CD4-positive, alpha-beta T cell treated with Interleukin-12 subunit alpha and Interleukin-12 subunit beta, for 1 hour (primary cell): ENCODE results near the gene CARD14.
A peak's percentile ranks its signal among the peaks of the same experiment; 100 is the strongest.

Source experiments
- DNase-seq: peaks from one replicate; pipeline ENCODE4 v3.0.0-alpha.2; 2020

The CARD14 gene

GRCh38 chr17:80169784-80170500 lies at the start of gene CARD14:
Gene CARD14 (plus strand): TSS chr17:80170030. CDS start chr17:80181439, 11,409 bp downstream.
- no peak for DNase-seq

GRCh38 chr17:80122026-80122575 lies 47.7 kb upstream of the CARD14 start:
- no peak for DNase-seq

DNA sequence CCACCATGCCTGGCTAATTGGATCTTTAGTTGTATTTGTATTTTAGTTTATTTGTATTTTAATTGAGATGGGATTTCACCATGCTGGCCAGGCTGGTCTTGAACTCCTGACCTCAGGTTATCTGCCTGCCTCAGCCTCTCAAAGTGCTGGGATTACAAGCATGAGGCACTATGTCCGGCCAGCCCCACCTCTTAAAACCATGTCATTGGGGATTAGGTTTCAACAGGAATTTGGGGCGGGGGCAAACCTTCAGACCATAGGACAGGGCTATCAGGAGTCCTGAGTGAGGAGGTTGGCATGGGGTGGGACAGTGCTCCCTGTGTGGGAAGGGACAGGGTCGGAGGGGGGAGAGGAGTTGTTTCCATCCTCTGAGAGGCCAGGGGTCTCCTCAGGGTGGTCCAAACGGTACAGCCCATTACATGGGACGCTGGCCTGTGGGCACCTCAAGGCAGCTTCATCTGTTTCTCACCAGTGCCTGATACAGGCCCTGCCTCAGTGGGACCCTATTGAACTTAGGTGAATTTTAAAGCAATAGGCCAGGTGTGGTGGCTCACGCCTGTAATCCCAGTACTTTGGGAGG lies 46.8 kb upstream of the CARD14 start:
- DNase-seq = no peak

GRCh38 chr17:80123791-80124190 lies 46.0 kb upstream of the CARD14 start:
- DNase-seq = no peak

GRCh38 chr17:80124351-80124981 lies 45.4 kb upstream of the CARD14 start:
- DNase-seq = no peak

DNA sequence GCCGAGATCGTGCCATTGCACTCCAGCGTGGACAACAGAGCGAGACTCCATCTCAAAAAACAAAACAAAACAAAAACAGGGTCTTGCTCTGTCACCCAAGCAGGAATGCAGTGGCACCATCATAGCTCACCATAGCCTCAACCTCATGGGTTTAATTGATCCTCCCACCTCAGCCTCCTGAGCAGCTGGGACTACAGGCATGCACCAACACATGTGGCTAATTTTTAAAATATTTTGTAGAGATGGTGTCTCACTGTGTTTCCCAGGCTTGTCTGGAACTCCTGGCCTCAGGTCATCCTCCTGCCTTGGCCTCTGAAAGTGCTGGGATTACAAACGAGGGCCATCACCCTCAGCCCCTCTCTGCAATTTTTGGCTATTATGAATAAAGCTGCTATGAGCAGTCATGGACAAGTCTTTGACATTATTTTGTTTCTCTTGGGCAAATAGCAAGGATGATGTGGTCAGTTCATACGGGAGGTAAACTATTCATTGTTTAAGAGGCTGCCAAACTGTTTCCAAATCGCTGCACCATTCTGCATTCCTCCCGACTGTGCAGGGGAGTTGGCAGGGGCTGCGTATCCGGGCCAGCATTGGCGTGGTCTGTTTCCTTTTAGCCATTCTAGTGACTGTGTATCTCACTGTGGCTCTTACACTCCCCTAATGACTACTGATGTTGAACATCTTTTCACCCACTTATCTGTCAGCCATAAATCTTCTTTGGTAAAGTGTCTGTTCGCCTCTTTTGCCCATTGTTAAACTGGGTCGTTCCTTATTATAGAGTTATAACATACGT lies 44.0 kb upstream of the CARD14 start:
- no peak for DNase-seq

GRCh38 chr17:80126449-80126715 lies 43.4 kb upstream of the CARD14 start:
- no peak for DNase-seq

DNA sequence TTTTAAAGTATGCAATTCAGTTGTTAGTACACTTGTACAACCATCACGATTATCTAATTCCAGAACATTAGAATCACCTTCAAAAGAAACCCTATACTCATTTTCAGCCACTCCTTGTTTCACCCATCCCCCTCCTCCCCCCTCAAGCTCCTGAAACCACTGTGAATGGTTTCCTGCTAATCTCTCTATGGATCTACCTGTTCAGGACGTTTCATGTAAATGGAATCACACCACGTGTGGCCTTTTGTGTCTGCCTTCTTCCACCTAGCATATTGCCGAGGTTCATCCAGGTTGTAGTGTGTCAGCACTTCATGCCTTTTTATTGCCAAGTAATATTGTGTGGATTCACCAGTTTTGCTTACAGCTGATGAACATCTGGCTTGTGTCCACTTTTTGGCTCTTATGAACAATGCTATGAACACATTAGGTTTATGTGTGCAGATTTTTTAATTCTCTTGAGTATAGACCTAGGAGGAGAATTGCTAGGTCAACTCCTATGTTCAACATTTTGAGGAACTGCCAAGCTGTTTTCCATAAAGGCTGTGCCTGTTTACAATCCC lies 40.7 kb upstream of the CARD14 start:
- DNase-seq = no peak

GRCh38 chr17:80130992-80131391 lies 38.8 kb upstream of the CARD14 start:
- DNase-seq = no peak

DNA sequence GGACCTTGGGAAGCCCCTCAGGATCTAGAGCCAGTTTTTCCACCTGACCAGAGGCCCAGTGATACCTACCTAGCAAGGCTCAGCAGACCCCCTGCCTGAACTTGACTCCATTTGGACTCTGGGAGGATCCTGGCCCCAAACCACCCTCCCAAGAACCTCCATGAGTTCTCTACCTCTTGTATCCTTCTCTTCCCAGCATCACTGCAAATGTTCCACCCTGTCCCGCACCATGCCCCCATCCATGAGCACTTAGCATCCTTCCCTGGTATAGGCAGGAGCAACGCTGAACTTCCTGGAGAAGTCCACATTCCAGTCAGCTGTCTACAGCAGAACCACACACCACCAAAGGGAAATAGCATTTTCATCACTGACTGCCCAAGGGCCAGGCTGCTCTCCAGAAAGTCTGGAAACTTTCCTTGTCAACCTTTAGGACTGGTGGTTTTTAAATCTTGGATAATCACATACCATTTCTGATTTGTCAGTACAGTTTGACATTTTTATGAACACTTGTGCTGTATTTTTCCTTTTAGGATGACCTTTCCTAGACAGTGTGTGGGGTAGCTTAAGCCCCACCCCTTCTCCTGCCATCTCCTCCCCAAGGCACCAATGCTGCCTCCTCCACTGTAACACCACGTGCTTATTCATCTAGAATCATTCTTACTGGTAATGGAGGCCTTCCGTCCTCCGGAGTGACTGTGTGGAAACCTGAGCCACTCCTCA lies 36.8 kb upstream of the CARD14 start:
- DNase-seq = no peak

DNA sequence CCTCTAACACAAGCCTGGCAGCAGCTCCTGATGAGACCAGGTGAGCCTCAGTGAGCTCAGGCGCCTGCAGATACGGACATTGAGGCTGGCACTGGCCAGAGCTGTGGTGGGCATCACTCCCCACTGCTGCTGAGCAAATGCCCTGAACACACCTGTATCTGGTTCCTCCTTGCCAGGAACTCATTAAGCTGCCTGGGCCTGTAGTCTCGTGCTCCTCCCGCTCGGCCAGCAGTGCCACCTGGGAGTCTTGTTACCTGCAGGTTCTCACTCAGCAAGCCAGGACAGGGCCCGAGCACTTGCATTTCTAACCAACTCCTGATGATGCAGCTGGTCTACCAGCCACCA lies 36.2 kb upstream of the CARD14 start:
- no peak for DNase-seq

GRCh38 chr17:80137131-80137530 lies 32.7 kb upstream of the CARD14 start:
- DNase-seq = no peak

GRCh38 chr17:80138856-80139426 lies 30.9 kb upstream of the CARD14 start:
- DNase-seq = no peak

DNA sequence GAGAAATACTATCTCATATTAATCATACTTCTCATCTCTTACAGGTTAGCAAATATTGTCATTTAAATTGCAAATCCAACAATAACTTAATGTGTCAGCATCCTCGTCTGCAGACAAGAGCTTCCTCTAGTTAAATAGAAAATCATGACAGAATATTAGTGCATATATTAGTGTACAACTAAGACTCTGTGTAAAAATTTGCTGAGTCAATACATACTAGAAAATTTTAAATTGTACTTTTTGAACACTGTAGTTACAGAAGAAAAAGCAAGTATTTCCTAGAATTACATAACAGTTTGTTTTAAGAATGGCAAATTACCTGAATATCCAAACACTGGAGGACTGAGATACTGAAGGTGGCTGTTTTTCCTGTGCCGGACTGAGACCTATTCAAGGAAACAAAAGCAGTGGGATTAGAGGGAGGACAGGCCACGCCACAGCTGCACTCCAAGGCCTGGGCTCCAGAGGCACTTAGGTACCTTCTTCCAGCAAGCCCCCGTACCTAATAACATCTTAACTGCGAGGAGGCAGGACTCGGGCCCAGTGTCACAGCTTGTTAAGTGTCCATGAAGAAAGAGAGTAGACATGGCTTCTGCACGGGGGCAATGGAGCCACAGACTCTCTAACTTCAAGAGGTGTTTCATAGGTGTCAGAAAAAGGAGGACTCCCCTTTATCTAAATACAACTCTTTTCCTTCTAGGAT lies 28.2 kb upstream of the CARD14 start:
- no peak for DNase-seq

- no peak for DNase-seq
These were observed 26.9 kb upstream of the CARD14 start for GRCh38 chr17:80142929-80143328.

GRCh38 chr17:80145076-80146075 lies 24.5 kb upstream of the CARD14 start:
- no peak for DNase-seq

DNA sequence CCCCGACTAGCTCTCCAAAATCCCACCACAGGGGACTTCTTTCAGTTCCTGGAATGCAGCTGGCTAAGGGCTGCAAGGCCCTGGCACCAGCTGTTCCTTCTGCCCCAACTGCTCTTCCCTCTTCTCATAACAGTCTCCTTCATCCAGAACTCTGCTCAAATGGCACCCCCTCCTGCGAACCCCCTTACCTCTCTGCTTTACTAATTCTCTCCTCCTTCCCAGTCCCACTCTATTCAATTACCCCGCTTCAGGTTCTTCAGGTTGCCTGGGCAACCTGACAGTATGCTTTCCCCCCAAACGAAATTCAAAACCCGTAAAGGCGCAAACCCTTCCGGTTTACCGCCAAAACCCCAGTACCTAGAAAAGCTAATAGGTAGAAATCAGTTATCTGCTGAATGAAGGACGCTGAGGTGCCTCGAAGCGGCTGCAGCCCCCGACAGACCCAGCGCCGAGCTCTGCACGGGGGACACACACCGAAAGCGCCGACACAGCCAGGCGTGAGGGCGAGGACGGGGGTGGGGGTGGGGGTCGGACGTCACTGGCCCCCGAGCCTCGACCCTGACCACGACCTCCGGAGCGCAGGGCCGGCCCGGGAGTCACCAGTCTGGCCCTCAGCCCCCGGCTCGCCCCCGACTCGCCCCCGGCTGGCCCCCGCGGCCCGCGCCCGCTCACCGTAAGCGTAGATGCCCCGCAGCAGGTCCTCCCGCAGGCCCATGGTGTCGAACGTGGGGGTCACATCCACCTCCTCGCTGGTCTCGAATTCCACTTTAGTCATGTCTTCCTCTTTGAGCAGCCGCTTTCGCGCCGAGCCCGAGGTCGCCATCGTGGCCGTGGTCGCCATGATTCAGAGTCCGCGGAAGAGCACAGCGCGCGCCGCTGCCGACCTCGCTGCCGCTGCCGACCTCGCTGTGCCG lies 23.5 kb upstream of the CARD14 start:
- DNase-seq = peak; percentile 20

DNA sequence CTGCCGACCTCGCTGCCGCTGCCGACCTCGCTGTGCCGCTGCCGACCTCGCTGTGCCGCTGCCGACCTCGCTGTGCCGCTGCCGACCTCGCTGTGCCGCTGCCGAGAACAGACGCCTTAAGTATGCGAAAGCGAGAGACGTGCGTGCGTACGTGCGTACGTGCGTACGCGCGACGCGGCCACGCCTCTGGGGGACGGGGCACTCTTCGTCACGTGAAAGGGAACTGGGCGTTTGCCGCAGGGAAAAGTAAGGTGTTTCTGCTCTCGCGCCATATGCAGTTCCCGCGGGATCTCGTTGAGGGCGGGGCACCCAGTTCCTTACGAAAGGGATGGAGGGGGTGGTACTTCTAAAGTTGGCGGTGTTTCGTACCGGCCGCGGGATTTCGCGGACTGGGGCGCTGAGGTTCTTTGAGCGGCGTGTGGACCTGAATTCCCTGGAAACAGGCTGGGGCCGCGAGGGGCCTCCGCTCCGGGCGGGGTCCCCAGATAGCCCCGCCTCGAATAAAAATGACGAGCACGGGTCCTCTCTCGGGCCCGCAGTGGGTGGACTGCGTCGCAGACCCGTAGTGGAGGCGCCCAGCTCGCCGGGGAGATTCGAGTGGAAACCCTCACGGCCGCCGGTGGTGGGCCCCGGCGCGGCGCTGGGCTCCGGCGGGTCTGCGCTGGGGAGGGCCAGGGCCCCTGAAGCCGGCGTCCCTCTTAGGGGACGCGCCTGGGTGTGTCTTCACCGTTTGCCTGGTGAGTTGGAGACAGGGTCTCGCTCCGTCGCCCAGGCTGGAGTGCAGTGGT lies 22.6 kb upstream of the CARD14 start, which contains the start of gene EIF4A3:
Gene EIF4A3 (minus strand): TSS at position 94 of the 788 bp plus-strand sequence. CDS start 167 bp downstream, outside the sequence.
- peak; percentile 97 for DNase-seq
